GM23248 (cell line): ENCODE results near the gene DLG1.

Experiments
- EZH2 ChIP-seq: fragments of 200-600 bp; sonication (generic); IDR thresholded peaks from 2 replicates; pipeline ENCODE4 v1.6.1; 2018; ENCODE audit warnings: antibody characterized with exemption, mild to moderate bottlenecking; ENCODE audit not compliant: insufficient read depth, poor library complexity, severe bottlenecking
- EZH2phosphoT487 ChIP-seq: fragments of 200-600 bp; sonication (generic); IDR thresholded peaks from 2 replicates; pipeline ENCODE4 v1.6.1; 2018; ENCODE audit warnings: antibody characterized with exemption, moderate library complexity, mild to moderate bottlenecking, low read depth; ENCODE audit not compliant: insufficient read depth

DNA sequence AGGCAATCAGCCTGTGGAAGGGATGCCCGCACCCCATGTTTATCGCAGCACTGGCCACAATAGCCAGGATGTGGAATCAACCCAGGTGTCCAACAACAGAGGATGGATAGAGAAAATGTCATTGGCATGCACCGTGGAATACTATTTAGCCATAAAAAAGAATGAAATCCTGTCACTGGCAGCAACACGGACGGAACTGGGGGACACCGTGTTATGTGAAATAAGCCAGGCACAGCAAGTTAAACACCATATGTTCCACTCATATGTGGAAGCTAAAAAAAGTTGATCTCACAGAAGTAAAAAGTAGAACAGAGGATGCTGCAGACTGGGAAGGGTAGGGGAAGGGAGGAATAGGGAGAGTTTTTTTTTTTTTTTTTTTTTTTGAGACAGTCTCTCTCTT is 284.4 kb downstream of the DLG1 start:
- TF ChIP-seq EZH2phosphoT487, result no peak
- no peak for TF ChIP-seq EZH2
